Endothelial cell of umbilical vein (primary cell): ENCODE results near the gene PROX1.

Experiments
- CTCF ChIP-seq, 2 donors: IDR thresholded peaks; 1 replicate in 1 of 2; 2 replicates in 1 of 2; pipeline ENCODE4 v1.5.1; 2011; ENCODE audit warnings: low read length in 2 of 2, mild to moderate bottlenecking in 2 of 2, moderate library complexity in 2 of 2, control low read depth in 1 of 2, inconsistent platforms in 1 of 2, low read depth in 1 of 2; ENCODE audit not compliant: insufficient read depth in 1 of 2; ENCODE audit errors: extremely low read depth in 1 of 2
- EZH2 ChIP-seq: IDR thresholded peaks from 2 replicates; pipeline ENCODE4 v1.6.1; 2012; ENCODE audit warnings: borderline replicate concordance, low read depth, mild to moderate bottlenecking, moderate library complexity, low read length, inconsistent platforms; ENCODE audit not compliant: severe bottlenecking
- GATA2 ChIP-seq: IDR thresholded peaks from 2 replicates; pipeline ENCODE4 v1.7.0; 2011; ENCODE audit warnings: low read depth, mild to moderate bottlenecking, moderate library complexity, mixed read lengths, low read length; ENCODE audit not compliant: insufficient read length, insufficient read depth
- MAX ChIP-seq: IDR thresholded peaks from 2 replicates; pipeline ENCODE4 v1.6.1; 2011; ENCODE audit not compliant: insufficient read depth, insufficient read length
- MYC ChIP-seq: IDR thresholded peaks from one replicate; pipeline ENCODE4 v1.6.1; 2011; ENCODE audit warnings: mild to moderate bottlenecking, low read depth, low read length
- POLR2A ChIP-seq: IDR thresholded peaks from 2 replicates; pipeline ENCODE4 v1.6.1; 2012; ENCODE audit warnings: low read depth, mild to moderate bottlenecking, control low read depth, low read length
- POLR2AphosphoS5 ChIP-seq: IDR thresholded peaks from 2 replicates; pipeline ENCODE4 v1.6.1; 2012; ENCODE audit warnings: low read depth, mild to moderate bottlenecking, control low read depth, low read length, moderate library complexity; ENCODE audit not compliant: insufficient read depth

DNA sequence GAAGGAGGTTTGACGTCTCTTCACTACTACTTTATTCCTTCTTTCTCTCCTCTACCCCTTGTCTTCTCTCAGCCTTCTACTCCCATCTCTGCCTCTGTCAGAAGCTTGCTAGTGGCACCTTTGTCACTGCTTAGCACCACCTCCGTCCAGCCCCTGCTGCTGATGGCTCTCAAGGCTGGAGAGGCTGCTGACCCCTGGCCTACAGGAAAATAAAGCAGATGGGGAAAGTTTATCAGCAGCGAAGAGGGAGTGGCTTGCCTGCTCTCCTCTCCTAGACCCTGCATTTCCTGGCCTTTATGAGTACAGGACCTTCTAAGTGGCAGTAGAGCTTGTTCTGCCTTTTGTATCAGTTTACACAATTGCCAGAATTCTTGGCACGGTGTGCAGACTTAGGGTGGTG, 27.0 kb downstream of the PROX1 start:
- TF ChIP-seq CTCF (IDR thresholded peaks at IDR 0.05; ENCODE audit: extremely low read depth in 1 of 2, insufficient read depth in 1 of 2, low read depth in 1 of 2, low read length in 2 of 2) (no peak), GATA2 (no peak), POLR2A (no peak), MAX (no peak), EZH2 (no peak), POLR2AphosphoS5 (no peak), MYC (no peak)
